Mesenteric fat pad (tissue), 1 donor: ENCODE data around the gene HMGXB4. TPM values are rescaled to one million over a fixed set of nuclear protein-coding genes. Genes with fewer than 3 reads are reported as not detected.

Experiments used
- DNase-seq: peaks from one replicate; pipeline ENCODE4 v3.0.0-alpha.2; 2020; ENCODE audit warnings: low spot score
- total RNA-seq: library from RNA; stranded (reverse); fragmentation: NEBNext Ultra II Directional; extraction: Animal tissue kit (Norgen Biotek cat#: 25700); gene quantifications from one replicate; pipeline ENCODE4 v1.2.1, GENCODE V29; 2021
- donor health status: DM: yes; HTN: yes; CAD: no.

HMGXB4 gene
- total RNA-seq, 1 donor from 2014 or later, result 14.0 TPM

DNA sequence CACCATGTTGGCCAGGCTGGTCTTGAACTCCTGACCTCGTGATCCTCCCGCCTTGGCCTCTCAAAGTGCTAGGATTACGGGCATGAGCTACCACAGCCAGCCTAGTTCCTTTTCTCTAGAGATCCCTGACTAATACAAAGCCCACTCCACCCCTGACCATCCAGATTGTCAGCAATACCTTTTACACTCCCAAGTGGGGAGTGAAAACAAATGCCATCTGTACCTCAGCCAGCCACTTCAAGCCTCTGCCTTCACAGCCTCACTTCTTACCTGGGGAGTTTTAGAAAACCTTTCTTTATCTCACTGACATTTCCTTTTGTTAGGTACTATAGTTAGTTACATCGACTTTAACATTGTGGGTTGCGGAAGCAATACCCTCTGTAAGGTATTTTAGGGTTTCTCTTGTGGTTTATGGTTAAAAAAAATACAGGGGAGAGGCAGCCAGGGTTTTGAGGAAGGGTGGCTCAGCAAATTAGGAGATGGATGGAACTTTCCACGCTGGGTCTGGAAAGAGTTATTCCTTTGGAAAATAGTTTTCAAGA, 51.3 kb downstream of the HMGXB4 start:
- DNase-seq, result peak; percentile 6

DNA sequence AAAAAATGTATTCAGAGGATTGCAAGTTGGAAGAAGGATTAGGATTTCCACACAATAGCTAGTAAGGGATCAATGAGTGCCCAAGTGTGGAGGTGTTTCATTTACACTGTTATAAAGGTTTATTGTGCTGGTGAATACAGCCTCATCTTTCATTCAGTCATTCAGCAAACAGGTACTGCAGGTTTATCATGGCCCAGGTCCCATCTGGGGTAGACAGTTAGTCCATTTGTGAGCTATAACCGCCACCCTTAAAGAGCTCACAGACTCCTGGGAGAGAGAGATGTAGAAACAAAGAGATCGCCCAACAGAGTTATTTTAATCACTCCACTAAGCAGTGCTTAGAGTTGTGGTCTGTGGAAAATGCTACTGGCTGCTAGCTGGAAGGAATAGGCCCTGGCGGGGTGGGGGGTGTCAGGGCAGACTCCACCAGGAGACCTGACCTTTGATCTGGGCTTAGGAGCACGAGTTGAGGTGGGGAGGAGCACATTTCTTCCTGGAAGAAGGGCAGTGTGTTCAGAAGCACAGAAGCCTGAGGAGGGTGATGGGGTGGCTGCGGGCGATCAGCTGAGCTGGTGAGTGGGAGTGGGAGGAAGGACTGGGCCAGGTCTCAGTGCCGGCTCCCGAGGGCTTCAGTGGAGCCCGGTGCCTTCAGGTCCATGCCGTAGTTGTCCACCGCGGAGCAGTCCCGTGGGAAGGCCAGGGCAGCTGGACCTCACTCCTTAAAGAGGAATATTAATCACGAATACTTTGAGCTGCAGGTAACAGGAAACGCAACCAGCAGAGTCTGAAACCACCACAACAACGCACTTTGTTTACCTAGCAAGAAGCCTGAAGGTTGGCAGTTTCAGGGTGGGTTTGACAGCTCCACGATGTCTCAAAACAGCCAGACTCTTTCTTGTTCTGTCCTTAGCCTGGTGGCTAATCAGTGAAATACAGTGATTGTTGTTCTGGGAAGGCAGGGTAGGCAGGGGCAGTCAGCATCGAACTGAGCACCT, 53.6 kb downstream of the HMGXB4 start:
- peak; percentile 67 for DNase-seq

DNA sequence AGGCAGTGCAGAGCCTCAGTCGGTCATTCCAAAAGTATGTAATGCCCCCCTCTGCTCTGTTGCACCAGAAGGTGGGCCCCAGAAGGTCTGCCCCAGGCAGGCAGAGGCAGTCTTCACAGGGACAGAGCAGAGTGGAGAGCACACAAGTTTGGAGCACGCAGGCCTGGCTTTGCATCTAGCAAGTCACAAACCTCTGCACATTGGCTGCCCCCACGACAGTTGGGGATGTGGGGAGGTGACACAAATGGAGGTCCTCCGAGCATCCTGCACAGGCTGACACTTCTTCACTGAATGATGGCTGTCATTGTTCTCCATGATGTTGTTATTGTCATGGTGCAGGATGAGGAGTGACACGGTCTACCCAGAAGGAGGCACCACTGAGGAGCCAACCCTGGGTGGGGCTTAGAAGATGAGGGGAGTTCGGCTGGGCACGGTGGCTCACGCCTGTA, 54.3 kb downstream of the HMGXB4 start:
- DNase-seq, result peak; percentile 82

DNA sequence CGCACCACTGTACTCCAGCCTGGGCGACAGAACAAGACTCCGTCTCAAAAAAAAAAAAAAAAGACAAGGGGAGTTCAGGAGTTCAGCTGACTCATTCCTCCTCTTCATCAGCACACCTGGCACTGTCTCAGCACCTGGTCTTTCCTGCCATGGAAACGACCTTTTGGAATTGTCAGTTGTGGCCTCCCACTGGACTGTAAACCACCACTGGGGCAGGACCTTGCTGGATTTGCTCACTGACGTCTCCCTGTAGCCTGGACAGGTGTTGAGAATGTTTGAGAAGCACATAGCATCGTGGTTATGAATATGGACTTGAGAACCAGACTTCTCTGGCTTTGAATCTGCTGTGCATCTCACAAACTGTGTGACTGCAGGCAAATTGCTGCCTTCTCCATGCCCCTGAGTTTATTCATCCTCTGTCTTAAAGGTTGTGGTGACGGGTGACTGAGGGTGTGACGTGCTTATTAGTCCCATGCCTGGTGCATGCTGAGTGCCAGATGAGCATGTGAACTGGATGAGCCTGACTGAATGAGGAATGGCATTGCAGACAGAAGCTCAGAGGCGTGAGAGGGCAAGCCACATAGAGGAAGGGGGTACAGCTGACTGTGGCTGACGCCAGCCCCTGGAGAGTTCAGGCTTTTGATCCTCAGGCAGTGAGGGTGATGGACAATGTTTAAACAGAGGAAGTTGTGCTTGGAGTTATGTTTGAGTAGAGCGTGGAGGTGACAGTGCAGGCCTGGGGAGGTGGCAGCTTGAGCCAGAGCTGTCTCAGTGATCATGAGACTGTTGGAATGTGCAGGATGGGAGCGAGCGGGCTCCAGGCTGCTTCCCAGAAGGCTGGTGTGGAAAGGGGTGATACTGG, 55.1 kb downstream of the HMGXB4 start:
- peak; percentile 53 for DNase-seq

DNA sequence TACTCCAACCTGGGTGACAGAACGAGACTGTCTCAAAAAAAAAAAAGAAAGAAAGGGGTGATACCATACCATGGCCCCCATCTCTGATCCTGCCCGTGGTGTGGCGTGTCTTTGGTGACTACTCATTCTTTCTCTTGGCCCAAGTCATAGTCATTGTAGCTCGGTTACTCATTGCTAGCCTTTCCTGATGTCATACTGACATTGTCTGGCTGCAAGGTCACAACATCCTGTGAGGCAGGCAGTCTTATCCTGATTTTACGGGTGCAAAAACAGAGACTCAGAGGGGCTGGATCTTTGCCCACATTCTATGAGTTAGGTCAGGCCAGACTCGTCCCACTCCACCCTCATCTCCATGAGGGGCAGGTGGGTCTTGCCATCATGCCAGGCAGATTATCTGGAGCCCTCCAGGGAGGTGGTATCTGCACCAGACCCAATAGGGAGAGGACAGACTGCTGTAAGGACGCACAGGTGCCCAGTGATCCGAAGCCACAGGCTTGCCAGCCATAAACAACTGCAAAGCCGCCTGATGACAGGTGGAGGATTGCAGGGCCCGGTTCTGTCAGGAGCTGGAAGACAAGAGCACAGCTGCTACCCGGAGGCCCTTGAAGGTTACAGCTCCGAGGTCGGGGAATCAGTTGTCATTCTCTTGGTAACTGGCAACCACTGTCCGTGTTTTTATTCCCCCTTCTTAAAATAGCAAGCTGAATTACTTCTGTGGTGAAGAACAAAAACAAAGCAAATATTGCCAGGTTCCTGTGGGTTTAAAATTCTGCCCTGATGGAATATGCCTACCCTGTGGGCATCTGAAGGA, 56.2 kb downstream of the HMGXB4 start:
- DNase-seq, result peak; percentile 79

DNA sequence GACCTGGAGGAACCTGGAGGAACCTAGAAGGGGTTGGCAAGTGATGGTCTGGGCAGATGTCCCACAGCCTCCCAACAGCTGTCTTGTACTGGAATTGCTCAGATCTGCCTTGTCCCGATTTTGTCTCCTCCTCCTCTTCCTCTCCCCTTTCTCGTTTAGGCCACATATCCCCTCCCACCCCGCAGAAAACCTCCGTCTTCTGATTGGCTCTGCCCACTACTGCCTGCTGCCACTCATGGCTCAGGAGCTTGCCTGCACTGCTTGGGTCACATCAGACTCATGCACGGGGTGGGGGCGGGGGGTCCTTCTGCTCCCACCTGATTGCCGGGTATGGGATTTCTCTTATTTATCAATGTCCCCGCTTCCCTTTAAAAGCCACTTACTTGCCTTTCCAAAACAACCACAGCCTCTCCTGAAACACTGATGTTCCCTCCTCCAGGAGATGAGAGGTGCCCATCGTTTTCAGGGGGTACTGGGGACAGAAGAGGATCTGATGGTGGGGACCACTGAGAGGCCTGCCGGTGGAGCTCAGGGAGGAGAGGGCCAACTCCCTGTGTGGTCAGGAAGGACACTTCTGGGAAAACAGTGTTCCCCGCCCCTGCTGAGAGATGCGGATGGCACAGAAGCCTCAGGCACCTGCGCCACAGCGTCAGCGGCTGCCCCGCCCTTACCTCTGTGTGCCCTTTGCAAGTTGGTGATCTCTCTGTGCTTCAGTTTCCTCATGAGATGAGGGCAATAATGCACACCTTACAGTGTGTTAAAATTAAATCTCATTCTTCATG, 57.1 kb downstream of the HMGXB4 start:
- peak; percentile 39 for DNase-seq

DNA sequence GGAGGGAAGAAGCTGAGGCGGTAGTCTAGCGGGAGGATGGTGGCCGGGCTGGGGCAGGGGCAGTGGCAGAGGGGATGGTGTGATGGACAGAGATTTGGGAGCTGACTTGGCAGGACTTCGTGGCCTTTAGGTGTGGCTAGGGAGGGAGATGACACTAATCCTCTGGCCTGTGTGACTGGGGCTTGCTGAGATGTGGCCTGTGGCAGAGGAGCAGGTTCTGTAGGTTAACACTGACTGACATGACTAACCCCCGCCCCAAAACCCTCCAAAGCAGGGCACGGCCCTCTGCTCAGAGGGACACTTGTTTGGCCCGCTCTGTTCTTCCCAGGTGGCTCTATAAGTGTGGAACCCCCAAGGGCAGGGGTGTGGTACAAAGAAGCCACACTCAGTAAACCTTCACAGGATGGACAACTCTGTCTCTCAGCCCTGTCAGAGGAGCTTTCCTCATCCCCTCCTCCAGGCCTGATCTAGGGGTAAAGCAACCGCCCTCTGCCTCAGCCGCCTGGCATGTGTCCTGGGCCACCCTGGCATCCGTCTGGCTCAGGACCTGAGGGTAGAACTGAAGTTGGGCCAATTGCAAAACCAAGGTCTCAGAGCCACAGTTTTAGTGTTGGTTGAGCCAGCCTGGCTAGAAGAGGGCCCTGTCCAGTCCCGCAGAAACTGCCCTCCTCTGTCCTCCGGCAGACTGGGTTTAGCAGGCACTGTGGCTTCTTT, 58.0 kb downstream of the HMGXB4 start:
- peak; percentile 87 for DNase-seq

DNA sequence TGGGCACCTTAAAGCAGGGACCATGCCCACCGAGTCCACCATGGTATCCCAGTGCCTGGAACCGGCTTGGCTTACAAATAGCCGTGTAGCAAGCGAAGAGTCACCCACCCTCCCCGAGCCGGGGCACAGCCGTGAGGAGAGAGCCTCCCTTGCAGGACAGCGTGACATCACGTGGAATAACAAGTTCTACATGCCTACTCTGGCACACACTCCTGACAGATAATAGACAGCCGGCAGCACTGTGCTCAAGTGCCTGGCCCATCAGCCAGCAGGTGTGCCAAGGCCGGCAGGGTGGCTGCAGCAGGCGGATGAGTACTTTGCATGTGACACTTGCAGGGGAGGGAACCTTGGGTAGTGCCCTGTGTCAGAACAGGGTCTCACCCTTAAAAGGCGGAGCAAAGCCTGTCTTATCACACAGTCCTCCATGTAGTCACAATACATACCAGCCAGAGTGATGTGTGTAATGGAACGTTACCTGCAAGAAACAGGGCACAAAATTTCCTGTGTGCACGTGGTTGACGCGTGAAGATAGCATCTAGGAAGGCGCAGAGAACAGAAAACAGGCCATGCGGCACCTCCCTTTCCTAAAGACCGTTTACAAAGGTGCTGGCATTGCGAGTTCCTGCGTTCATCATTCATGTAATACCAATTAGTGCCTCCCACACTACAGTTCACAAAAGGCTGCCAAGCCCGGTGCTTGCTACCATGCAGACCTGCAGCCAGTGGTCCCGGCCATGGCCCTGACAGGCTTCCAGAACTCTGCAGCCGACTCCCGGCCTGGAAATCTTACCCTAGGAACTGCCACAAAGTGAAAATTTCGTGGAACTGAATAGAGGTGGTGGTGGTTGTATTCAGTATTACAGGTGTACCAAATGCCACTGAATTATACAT, 58.8 kb downstream of the HMGXB4 start:
- DNase-seq, result peak; percentile 81

DNA sequence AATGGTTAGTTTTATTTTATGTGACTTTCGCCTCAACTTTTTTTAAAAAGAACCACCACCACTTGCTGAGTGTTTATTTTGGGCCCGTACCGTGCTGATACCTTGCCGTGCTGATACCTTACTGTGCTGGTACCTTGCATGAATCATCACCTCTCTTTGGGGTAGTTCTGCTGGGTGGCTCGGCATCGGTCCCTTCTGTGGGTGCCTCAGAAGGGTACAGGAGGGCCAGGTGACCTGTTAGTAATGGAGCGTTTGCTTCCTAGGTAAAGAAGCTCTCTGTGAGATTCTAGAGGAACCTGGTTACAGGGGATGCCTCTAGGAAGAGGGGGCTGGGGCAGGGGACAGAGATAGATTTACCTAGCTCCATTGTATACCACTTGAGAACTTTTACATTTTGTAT, 59.5 kb downstream of the HMGXB4 start:
- peak; percentile 20 for DNase-seq

DNA sequence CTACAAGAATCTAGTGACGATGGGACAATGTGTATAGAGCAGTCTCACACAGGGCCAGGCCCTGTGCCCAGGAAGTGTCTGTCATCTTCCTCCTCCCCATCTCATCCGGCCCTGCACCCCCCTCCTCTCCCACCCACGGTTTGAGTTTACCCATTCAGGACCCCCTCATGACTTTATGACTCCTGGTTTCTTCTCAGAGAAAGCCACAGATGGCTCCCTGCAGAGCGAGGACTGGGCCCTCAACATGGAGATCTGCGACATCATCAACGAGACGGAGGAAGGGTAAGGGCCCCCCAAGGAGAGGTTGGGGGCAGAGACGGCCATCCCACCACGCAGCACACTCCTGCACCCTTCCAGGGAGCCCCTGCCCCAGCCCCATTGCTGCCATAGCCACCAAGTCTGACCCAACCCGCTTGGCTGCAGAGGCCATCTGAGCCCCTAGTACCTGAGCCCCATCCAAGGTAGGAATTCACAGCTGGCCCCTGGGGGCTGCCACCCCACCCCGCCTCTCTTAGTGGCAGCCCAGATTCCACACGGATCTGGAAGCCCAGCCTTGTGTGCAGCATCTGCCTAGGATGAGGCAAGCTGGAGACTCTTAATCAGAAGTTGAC, 60.5 kb downstream of the HMGXB4 start:
- DNase-seq, result no peak

DNA sequence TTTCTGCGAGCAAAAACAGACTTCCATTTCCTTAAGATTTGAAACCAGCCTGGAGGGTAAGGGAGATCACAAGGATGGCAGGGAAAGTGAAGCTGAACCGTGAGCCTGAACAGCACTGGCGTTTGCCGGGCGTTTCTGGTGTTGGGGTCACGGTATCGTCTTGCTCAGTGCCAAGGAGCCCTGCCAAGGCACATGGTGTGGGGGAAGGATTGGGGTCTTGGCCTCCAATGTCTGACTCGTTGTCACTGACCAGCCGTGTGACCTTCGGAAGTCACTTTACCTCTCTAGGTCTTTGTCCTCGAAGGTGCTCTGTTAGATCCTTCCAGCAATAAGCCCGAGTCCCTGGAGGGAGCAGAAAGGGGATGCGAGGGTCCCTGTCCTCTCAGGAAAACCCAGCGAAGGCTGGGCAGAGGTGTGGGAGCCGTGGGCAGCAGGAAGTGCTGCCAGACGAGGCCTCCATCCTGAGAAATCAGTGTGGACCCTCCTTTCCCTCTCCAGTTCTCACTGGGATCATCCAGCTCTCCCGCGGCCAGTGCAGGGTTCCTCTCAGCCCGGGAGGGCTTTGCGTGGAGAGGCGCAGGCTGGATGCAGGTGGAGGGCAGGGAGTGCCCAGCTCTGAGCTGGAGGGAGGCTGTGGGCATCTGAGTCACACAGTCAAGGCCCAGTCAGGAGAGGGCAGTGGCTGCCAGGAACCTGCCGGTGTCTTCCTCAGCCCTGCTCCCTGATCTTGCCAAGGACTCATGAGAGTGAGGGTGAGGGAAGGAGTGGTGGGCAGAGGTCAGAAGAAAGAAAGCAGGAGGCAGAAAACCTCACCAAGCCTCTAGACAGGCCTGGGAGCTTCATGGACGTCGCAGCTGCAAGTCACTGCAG, 61.3 kb downstream of the HMGXB4 start:
- DNase-seq, result no peak

DNA sequence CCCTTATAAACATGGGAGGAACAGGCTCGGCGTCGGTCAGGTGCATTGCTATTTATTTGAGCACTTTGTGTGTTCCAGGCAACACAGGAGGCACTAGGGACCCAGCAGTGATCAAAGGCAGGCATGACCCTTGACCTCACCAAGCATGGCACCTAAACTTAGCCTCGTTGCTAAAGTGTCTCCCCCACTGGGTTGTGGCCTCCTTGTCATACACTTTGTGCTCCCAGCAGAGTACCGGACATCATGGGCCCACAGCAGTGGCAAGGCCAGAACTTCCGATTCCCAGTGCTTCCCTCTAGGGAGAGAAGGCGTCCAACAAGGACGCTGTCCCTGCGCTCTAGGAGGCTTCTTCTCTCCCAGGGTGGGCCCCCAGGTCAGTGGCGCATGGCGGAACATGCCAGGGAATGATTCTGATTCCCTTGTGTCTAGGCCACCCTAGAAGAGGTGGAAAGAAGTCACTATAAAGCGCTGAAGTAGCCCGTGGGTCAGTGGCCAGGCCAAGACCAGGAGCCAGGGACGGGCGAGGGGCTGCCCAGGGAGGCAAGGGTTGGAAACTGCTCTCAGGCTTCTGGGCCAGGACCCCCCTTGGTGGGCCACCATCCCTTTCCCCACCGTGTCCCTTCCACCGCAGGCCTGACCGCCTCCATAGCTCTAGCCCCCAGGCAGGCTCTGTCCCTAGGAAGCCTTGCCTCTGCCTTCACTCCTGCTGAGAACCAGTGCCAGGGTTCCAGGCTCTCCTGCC, 62.1 kb downstream of the HMGXB4 start:
- DNase-seq, result no peak

DNA sequence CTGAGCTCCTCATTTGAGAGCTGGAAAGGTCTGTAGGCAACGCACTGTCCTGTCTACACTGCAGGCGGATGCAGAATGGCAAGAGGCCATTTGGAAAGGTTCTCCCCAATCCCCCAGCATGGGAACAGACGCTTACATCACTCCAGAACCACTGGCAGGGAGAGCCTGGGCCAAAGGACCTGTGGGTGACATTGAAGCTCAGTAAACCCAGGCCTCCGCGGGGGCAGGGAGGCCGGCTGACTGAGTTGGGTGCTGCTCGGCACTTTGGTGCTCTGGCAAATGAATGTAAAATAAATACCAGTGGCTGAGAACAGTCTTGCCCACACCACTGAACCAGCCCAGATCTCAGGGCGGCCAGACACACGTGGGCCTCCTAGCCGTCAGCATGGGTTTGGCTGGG, 64.8 kb downstream of the HMGXB4 start:
- DNase-seq, result no peak

DNA sequence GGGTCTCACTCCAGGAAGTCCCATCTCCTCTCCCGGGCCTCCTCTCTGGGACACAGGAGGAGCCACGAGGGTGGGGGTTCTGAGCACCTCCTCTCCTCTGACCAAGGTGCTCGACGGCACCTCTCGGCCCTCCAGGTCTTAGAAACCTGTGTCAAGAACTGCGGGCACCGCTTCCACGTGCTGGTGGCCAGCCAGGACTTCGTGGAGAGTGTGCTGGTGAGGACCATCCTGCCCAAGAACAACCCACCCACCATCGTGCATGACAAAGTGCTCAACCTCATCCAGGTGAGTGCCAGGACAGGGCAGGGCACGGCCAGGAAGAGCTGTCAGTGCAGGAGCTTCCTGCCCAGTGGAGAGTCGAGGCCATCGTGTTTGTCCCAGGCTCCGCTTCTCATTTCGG, 65.6 kb downstream of the HMGXB4 start:
- DNase-seq, result no peak

DNA sequence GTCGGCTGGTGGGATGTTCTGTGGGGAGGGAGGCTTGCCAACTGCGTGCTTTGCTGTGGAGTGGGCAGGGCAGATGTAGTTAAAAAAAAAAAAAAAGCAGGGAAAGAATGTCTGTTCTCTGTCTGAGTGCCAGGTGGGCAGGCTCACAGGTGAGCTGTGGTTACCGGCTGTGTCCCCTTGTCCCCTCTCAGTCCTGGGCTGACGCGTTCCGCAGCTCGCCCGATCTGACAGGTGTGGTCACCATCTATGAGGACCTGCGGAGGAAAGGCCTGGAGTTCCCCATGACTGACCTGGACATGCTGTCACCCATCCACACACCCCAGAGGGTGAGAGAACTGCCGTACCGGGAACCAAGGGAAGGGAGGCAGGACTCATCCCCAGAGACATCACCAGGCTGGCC, 66.0 kb downstream of the HMGXB4 start:
- no peak for DNase-seq

DNA sequence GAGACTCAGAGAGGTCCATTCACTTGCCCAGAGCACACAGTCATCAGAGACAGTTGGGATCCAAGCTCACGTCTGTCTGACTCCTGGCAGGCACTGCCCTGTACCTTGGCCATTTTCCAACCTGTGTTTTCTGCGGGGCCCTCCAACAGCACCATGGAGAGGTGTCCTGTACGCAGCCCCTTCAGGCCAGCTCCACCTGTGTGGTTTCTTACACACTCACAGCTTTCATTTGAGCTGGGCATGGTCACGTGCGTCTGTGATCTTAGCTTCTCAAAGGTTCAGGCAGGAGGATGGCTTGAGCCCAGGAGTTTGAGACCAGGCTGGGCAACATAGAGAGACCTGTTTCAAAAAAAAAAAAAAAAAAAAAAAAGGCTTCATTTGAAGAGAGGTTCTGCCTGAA, 66.8 kb downstream of the HMGXB4 start:
- no peak for DNase-seq
